ENCODE data around the gene PADI4.

PADI4 gene

GRCh38 chr1:17363771-17364170, 55.8 kb downstream of the PADI4 start:
- H3K36me3 ChIP-seq (ENCODE audit: control insufficient read depth, insufficient read depth, low read length), result no peaks in the 10 kb centered on the region
- no peak overlapping the region for H3K4me2 ChIP-seq (ENCODE audit: low read length)
- no peaks in the 10 kb centered on the region for H3K27me3 ChIP-seq (ENCODE audit: control insufficient read depth, insufficient read depth, low read length)
- no peak for TF ChIP-seq CTCF (IDR thresholded peaks at IDR 0.05)
- H3K4me1 ChIP-seq, result no peaks in the 10 kb centered on the region
- no peaks in the 10 kb centered on the region for H3K9me3 ChIP-seq (ENCODE audit: control insufficient read depth, low read length)
- no peaks in the 10 kb centered on the region for H3K79me2 ChIP-seq
- H3K4me3 ChIP-seq (ENCODE audit: low read depth, low read length), result no peak overlapping the region
- no peak overlapping the region for H3K27ac ChIP-seq
- no peak overlapping the region for H2AFZ ChIP-seq
- no peak overlapping the region for H3K9ac ChIP-seq

- Histone ChIP-seq H3K9me3 (ENCODE audit: control insufficient read depth, low read length) (no peaks in the 10 kb centered on the region), H3K36me3 (ENCODE audit: control insufficient read depth, insufficient read depth, low read length) (no peaks in the 10 kb centered on the region), H3K27ac (no peak overlapping the region), H3K27me3 (ENCODE audit: control insufficient read depth, insufficient read depth, low read length) (no peaks in the 10 kb centered on the region), H3K4me3 (ENCODE audit: low read depth, low read length) (no peak overlapping the region), H3K79me2 (no peaks in the 10 kb centered on the region), H3K4me2 (ENCODE audit: low read length) (no peak overlapping the region), H3K9ac (no peak overlapping the region), H2AFZ (no peak overlapping the region), H3K4me1 (no peaks in the 10 kb centered on the region)
- TF ChIP-seq CTCF (IDR thresholded peaks at IDR 0.05), result no peak
Observed at GRCh38 chr1:17365293-17365692, 57.3 kb downstream of the PADI4 start.

GRCh38 chr1:17369466-17369865, 61.5 kb downstream of the PADI4 start:
- Histone ChIP-seq H3K9me3 (ENCODE audit: control insufficient read depth, low read length) (no peaks in the 10 kb centered on the region), H3K4me1 (no peaks in the 10 kb centered on the region), H3K79me2 (no peaks in the 10 kb centered on the region), H3K4me3 (ENCODE audit: low read depth, low read length) (no peak overlapping the region), H3K9ac (no peak overlapping the region), H2AFZ (no peak overlapping the region), H3K27ac (no peak overlapping the region), H3K36me3 (ENCODE audit: control insufficient read depth, insufficient read depth, low read length) (no peaks in the 10 kb centered on the region), H3K4me2 (ENCODE audit: low read length) (no peak overlapping the region), H3K27me3 (ENCODE audit: control insufficient read depth, insufficient read depth, low read length) (no peaks in the 10 kb centered on the region)
- no peak for TF ChIP-seq CTCF (IDR thresholded peaks at IDR 0.05)

GRCh38 chr1:17370618-17371017, 62.6 kb downstream of the PADI4 start:
- Histone ChIP-seq H3K4me2 (ENCODE audit: low read length) (no peak overlapping the region), H3K9me3 (ENCODE audit: control insufficient read depth, low read length) (no peaks in the 10 kb centered on the region), H3K27ac (no peak overlapping the region), H3K36me3 (ENCODE audit: control insufficient read depth, insufficient read depth, low read length) (no peaks in the 10 kb centered on the region), H2AFZ (no peak overlapping the region), H3K9ac (no peak overlapping the region), H3K4me3 (ENCODE audit: low read depth, low read length) (no peak overlapping the region), H3K27me3 (ENCODE audit: control insufficient read depth, insufficient read depth, low read length) (no peaks in the 10 kb centered on the region), H3K79me2 (no peaks in the 10 kb centered on the region), H3K4me1 (no peaks in the 10 kb centered on the region)
- TF ChIP-seq CTCF (IDR thresholded peaks at IDR 0.05), result no peak

GRCh38 chr1:17371896-17372295, 63.9 kb downstream of the PADI4 start, which contains the start of gene PADI6:
TSS of gene PADI6 (plus strand) at chr1:17372196. CDS start at chr1:17372246, 50 bp downstream.
- no peaks in the 10 kb centered on the region for H3K36me3 ChIP-seq (ENCODE audit: control insufficient read depth, insufficient read depth, low read length)
- H3K9me3 ChIP-seq (ENCODE audit: control insufficient read depth, low read length), result no peaks in the 10 kb centered on the region
- no peak within 1 kb of the TSS for H2AFZ ChIP-seq
- TF ChIP-seq CTCF (IDR thresholded peaks at IDR 0.05), result no peak
- no peak within 1 kb of the TSS for H3K4me2 ChIP-seq (ENCODE audit: low read length)
- no peaks in the 10 kb centered on the region for H3K4me1 ChIP-seq
- no peak within 1 kb of the TSS for H3K4me3 ChIP-seq (ENCODE audit: low read depth, low read length)
- H3K79me2 ChIP-seq, result no peaks in the 10 kb centered on the region
- H3K27me3 ChIP-seq (ENCODE audit: control insufficient read depth, insufficient read depth, low read length), result no peaks in the 10 kb centered on the region
- H3K27ac ChIP-seq, result no peak within 1 kb of the TSS
- no peak within 1 kb of the TSS for H3K9ac ChIP-seq

All from parathyroid adenoma (tissue), 2 donors.